GM19324 (cell line): ENCODE measurements around the gene ARSA.
"Not testable (repeated sequence)": the region's sequence is repeated elsewhere in the genome, so short reads cannot be mapped to it uniquely, and the experiment has no call there.

Experiments
- ATAC-seq: cut with Tn5 transposase; IDR thresholded peaks from one replicate; pipeline ENCODE4 v1.9.1; 2021; ENCODE audit warnings: mild to moderate bottlenecking, moderate library complexity; ENCODE audit not compliant: unreplicated experiment, low FRiP score

The ARSA gene

DNA sequence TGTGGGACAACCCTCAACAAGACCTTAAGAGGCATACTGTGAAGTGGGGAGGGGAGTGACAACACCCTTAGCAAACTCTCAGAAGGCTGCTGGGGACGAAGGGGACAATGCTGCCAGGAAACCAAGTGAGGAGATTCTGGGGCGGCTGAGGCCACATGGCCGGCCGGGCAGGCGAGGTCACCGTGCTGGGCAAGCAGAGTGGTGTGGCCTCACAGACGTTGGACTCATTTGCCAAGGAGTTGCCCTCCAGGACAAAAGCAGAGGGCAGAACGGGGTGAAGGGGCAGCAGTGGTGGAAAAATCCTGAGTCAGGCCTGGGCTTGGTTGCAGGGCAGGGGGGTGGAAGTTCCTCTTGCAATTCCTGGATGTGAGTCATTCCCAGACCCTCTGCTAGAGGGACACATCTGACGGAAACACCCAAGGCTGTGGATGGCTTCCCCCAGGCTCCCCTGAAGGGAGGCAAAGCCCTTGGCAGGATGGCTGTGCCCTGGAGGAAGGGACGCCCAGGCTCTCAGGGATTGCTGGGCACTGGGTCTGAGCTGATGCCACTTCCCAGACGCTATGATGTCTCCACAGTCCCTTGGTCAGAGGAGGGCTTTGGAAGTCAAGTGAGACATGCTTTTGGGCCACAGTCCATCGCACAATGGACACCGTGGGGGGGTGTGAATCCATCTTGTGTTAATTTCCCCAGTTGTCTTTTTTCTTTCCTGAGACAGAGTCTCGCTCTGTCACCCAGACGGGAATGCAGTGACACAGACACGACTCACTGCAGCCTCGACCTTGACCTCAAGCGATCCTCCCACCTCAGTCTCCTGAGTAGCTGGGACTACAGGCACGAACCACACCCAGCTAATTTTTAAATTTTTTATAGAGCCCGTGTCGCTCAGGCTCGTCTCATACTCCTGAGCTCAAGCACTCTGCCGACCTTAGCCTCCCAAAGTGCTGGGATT lies 28.4 kb upstream of the ARSA start:
- ATAC-seq: no peak

DNA sequence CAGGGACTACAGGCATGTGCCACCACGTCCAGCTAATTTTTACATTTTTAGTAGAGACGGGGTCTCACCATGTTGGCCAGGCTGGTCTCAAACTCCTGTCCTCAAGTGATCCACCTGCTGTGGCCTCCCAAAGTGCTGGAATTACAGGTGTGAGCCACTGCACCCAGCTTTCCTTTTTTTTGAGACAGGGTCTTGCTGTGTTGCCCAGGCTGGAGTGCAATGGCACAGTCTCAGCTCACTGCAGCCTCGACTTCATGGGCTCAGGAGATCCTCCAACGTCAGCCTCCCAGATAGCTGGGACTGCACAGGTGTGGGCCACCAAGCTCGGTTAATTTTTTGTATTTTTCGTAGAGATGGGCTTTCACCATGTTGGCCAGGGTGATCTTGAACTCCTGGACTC lies 26.7 kb upstream of the ARSA start:
- not testable (repeated sequence) for ATAC-seq

DNA sequence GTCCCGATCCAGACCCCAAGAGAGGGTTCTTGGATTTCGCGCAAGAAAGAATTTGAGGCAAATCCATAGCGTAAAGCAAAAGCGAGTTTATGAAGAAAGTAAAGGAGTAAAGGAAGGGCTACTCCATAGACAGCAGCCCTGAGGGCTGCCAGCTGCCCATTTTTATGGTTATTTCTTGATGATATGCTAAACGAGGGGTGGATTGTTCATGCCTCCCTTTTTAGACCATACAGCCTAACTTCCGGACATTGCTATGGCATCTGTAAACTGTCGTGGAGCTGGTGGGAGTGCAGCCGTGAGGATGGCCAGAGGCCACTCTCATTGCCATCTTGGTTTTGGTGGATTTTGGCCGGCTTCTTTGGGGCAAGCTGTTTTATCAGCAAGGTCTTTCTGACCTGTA lies 25.3 kb upstream of the ARSA start:
- no peak for ATAC-seq

DNA sequence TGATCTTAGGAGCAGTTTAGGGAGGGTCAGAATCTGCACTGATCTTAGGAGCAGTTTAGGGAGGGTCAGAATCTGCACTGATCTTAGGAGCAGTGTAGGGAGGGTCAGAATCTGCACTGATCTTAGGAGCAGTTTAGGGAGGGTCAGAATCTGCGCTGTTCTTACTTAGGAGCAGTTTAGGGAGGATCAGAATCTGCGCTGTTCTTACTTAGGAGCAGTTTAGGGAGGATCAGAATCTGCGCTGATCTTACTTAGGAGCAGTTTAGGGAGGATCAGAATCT lies 15.8 kb upstream of the ARSA start:
- not testable (repeated sequence) for ATAC-seq

- not testable (repeated sequence) for ATAC-seq
Measured at GRCh38 chr22:50643021-50643820, 15.3 kb upstream of the ARSA start.

- ATAC-seq: no peak
Measured at GRCh38 chr22:50641696-50642607, 14.0 kb upstream of the ARSA start.

- no peak for ATAC-seq
Measured at GRCh38 chr22:50640857-50641647, 13.1 kb upstream of the ARSA start.

DNA sequence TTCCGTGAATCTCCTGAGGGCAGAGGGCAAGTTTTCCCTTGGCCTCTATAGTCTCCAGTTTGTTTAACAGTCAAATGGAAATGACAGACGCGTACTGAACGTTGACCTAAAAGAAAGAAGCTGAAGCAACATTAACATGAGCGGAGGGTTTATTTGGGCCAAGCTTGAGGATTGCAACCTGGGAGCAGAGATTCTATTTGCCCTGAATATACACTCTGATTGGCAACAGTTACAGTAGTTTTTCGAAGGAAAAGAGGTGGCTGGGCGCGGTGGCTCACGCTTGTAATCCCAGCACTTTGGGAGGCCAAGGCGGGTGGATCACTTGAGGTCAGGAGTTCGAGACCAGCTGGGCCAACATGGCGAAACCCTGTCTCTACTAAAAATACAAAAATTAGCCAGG lies 12.3 kb upstream of the ARSA start:
- not testable (repeated sequence) for ATAC-seq

GRCh38 chr22:50635591-50635990 lies 7.6 kb upstream of the ARSA start:
- no peak for ATAC-seq

DNA sequence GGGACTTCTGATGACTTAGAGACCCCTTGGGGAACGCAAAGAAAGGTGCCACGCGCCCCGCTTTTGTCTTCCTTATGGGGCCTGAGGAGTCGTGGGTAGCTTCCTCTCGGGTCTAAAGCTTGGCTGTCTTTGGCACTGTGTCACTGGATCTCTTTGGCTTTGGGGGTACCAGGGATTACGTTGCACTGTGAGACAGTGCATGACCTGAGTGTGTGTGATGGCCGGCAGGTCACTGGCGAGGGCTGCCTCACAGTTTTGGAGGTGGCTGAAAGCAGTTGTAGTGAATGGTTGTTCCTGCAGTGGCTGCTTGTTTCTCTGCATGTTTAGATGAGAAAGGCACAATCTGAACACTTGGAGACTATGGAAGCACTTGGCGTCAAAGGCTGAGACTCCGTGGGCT lies 5.8 kb upstream of the ARSA start:
- no peak for ATAC-seq

- no peak for ATAC-seq
Measured at GRCh38 chr22:50633086-50633485, 5.1 kb upstream of the ARSA start.

DNA sequence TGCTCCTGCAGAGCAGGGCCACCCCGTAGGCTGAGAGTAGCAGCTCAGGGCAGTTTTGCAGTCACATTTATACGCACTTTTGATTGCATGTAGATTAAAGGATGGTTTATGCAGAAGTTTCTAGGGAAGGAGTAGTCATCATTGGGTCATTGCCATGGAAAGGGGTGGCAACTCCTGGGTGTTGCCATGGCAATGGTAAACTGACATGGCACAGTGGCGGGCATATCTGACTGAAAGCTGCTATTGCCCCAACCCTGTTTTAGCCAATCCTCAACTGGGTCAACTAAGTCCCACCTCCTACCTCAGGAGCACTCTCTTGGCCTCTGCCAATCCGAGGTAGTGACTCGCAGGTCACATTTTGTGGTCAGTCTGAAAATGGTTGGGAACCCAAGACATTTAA lies 2.4 kb upstream of the ARSA start:
- no peak for ATAC-seq

DNA sequence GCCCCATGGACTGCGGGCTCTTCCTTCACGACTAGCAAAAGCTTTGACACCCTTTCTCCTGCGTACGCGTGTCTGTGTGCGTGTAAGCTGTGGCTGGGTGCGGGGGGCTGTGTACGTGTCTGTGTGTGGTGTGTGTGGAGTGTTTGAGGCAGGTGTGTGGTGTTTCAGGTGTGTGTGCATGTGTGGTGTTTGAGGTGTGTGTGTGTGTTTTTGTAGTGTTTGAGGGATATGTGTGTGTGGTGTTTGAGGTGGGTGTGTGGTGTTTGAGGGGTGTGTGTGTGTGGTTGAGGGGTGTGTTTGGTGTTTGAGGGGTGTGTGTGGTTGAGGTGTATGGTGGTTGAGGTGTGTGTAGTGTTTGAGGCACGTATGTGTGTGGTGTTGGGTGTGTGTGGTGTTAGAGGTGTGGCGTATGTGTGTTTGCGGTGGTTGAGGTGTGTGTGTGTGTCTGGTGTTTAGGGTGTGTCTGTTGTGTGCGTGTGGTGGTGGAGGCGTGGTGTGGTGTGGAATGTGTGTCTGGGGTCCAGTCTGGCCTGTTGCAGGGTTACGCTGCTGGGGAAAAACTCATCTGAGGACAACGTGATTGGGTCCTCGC lies 687 bp upstream of the ARSA start:
- no peak for ATAC-seq

- no peak for ATAC-seq
Measured at GRCh38 chr22:50626850-50627641, 906 bp downstream of the ARSA start.

DNA sequence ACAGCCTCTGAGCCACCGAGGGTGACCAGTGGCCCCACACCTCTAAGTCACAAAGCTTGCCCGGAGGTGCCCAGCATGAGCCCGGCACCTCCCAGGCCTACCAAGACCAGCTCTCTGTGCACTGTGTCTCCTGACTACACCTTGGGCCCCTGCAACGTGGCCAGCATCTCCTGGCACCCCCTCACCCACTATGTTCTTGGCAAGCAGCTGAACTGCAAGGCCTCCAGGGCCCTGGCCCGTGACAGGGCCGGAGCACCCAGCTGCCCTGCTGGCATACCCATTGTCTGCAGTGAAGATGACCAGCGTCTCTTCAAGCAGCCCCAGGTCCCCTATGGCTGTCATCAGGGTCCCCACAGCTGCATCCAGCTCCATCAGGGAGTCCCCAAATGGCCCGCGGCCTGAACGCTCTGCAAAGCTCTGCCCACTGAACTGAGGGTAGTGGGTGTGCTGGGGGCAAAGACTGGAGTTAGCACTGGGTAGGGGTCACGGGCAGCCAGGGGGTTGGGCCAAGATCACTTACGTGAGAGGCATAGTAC lies 1.6 kb downstream of the ARSA start:
- no peak for ATAC-seq

GRCh38 chr22:50625568-50626313 lies 2.2 kb downstream of the ARSA start:
- no peak for ATAC-seq

GRCh38 chr22:50625131-50625567 lies 2.8 kb downstream of the ARSA start:
- no peak for ATAC-seq
